NCI-H128 (cell line): ENCODE measurements around the gene FBXO21.
A peak's percentile ranks its signal among the peaks of the same experiment; 100 is the strongest.
"Not testable (repeated sequence)": the region's sequence is repeated elsewhere in the genome, so short reads cannot be mapped to it uniquely, and the experiment has no call there.

Experiments
- DNase-seq: peaks from one replicate; lab custom pipeline; 2025; ENCODE audit not compliant: unreplicated experiment; lab: John Stamatoyannopoulos, UW

FBXO21 gene

GRCh38 chr12:117190210-117190781 lies at the start of gene FBXO21:
Gene FBXO21, minus strand, starts transcription at chr12:117190470. Its CDS starts 14 bp downstream, at chr12:117190456.
- DNase-seq: peak; percentile 91

- DNase-seq: peak; percentile 17
These were observed 46.3 kb upstream of the FBXO21 start for GRCh38 chr12:117236456-117237001.

- no peak for DNase-seq
These were observed 45.0 kb upstream of the FBXO21 start for GRCh38 chr12:117235261-117235660.

- no peak for DNase-seq
These were observed 44.2 kb upstream of the FBXO21 start for GRCh38 chr12:117234441-117234840.

GRCh38 chr12:117231750-117232149 lies 41.5 kb upstream of the FBXO21 start:
- no peak for DNase-seq

GRCh38 chr12:117228239-117228638 lies 38.0 kb upstream of the FBXO21 start:
- DNase-seq: no peak

- no peak for DNase-seq
These were observed 36.9 kb upstream of the FBXO21 start for GRCh38 chr12:117227000-117227653.

GRCh38 chr12:117226505-117226904 lies 36.2 kb upstream of the FBXO21 start:
- DNase-seq: no peak

- no peak for DNase-seq
These were observed 34.9 kb upstream of the FBXO21 start for GRCh38 chr12:117225179-117225578.

GRCh38 chr12:117220947-117221346 lies 30.7 kb upstream of the FBXO21 start:
- DNase-seq: not testable (repeated sequence)

GRCh38 chr12:117218149-117218548 lies 27.9 kb upstream of the FBXO21 start:
- no peak for DNase-seq

- DNase-seq: no peak
These were observed 26.4 kb upstream of the FBXO21 start for GRCh38 chr12:117216686-117217085.

GRCh38 chr12:117214797-117215196 lies 24.5 kb upstream of the FBXO21 start:
- no peak for DNase-seq

- DNase-seq: no peak
These were observed 23.1 kb upstream of the FBXO21 start for GRCh38 chr12:117213295-117213808.

GRCh38 chr12:117212563-117213190 lies 22.4 kb upstream of the FBXO21 start:
- peak; percentile 65 for DNase-seq

GRCh38 chr12:117210266-117210918 lies 20.1 kb upstream of the FBXO21 start:
- DNase-seq: no peak

GRCh38 chr12:117209626-117210025 lies 19.4 kb upstream of the FBXO21 start:
- DNase-seq: no peak

- no peak for DNase-seq
These were observed 18.7 kb upstream of the FBXO21 start for GRCh38 chr12:117208811-117209455.

GRCh38 chr12:117208206-117208605 lies 17.9 kb upstream of the FBXO21 start:
- DNase-seq: no peak

- no peak for DNase-seq
These were observed 17.4 kb upstream of the FBXO21 start for GRCh38 chr12:117207675-117208074.

GRCh38 chr12:117202556-117202955 lies 12.3 kb upstream of the FBXO21 start:
- DNase-seq: no peak
